Omental fat pad (tissue), 4 donors: ENCODE measurements around the gene FZD10. TPM values are rescaled to one million over a fixed set of nuclear protein-coding genes. Genes with fewer than 3 reads are reported as not detected.

Experiments
- ATAC-seq: fragments of 150-250 bp; one replicate; pipeline ENCODE4 v1.9.1; 2016; ENCODE audit warnings: mild to moderate bottlenecking, moderate library complexity; ENCODE audit not compliant: low FRiP score
- DNase-seq: peaks from one replicate; pipeline ENCODE4 v3.0.0-alpha.2; 2019; ENCODE audit warnings: low spot score
- CTCF ChIP-seq, 3 donors: fragments of 450-650 bp; IDR thresholded peaks; one replicate each; pipeline ENCODE4 v1.5.1; 2016 to 2017; ENCODE audit warnings: antibody characterized with exemption in 3 of 3, mild to moderate bottlenecking in 3 of 3, moderate library complexity in 2 of 3
- total RNA-seq, 4 donors: library from RNA; depleted of rRNA; stranded (reverse); fragments of >200 nt; gene quantifications; one replicate each; pipeline ENCODE4 v1.1.0, GENCODE V29; 2016

FZD10 gene
- total RNA-seq, 4 donors from 2014 or later = 0.25 to 3.8 (median 0.98) TPM

- no peak for DNase-seq
- TF ChIP-seq CTCF (IDR thresholded peaks at IDR 0.05) = no peak
- no peak for ATAC-seq
Observed at GRCh38 chr12:130154276-130155070, 7.8 kb upstream of the FZD10 start.

GRCh38 chr12:130155416-130156073 lies 6.7 kb upstream of the FZD10 start:
- no peak for TF ChIP-seq CTCF (IDR thresholded peaks at IDR 0.05)
- no peak for ATAC-seq

GRCh38 chr12:130156652-130157275 lies 5.5 kb upstream of the FZD10 start:
- ATAC-seq (no peak), DNase-seq (no peak)
- no peak for TF ChIP-seq CTCF (IDR thresholded peaks at IDR 0.05)

More at GRCh38 chr12:130155416-130156073, 6.7 kb upstream of the FZD10 start:
- no peak for DNase-seq

- DNase-seq (no peak), ATAC-seq (no peak)
- TF ChIP-seq CTCF (IDR thresholded peaks at IDR 0.05) = no peak
Observed at GRCh38 chr12:130157998-130158753, 4.1 kb upstream of the FZD10 start.

GRCh38 chr12:130158754-130159059 lies 3.6 kb upstream of the FZD10 start:
- no peak for DNase-seq
- no peak for ATAC-seq
- no peak for TF ChIP-seq CTCF (IDR thresholded peaks at IDR 0.05)

GRCh38 chr12:130160306-130160705 lies 2.0 kb upstream of the FZD10 start:
- TF ChIP-seq CTCF (IDR thresholded peaks at IDR 0.05) = no peak
- ATAC-seq (no peak), DNase-seq (no peak)
